ENCODE data around the gene BEND2.

DNA sequence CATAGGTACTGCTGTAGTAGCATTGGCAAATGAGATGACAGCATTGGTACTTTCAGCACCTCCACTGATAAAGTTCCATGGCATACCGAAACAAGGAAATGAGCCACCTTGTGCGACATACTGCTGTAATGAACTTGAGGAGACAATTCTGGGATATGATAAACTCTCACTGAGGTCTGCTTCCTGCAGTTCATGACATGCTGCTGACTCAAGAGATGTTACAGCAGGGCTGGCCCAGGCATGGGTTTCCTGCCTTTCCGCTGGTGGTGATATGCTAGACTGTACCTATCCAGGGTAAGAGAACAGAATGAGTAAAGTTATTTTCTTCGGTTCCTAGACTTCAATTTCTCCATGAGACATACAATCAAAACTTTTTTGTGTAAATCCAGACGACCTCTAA, 17.1 kb downstream of the BEND2 start:
- TF ChIP-seq, protein P1, sequence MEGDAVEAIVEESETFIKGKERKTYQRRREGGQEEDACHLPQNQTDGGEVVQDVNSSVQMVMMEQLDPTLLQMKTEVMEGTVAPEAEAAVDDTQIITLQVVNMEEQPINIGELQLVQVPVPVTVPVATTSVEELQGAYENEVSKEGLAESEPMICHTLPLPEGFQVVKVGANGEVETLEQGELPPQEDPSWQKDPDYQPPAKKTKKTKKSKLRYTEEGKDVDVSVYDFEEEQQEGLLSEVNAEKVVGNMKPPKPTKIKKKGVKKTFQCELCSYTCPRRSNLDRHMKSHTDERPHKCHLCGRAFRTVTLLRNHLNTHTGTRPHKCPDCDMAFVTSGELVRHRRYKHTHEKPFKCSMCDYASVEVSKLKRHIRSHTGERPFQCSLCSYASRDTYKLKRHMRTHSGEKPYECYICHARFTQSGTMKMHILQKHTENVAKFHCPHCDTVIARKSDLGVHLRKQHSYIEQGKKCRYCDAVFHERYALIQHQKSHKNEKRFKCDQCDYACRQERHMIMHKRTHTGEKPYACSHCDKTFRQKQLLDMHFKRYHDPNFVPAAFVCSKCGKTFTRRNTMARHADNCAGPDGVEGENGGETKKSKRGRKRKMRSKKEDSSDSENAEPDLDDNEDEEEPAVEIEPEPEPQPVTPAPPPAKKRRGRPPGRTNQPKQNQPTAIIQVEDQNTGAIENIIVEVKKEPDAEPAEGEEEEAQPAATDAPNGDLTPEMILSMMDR (IDR thresholded peaks at IDR 0.05) = no peak
- TF ChIP-seq ZFX (IDR thresholded peaks at IDR 0.05; ENCODE audit: borderline replicate concordance) = no peak

Measured in 22Rv1 (cell line).